SKM-1 (cell line): ENCODE measurements around the gene VAV2.
"Not testable (repeated sequence)": the region's sequence is repeated elsewhere in the genome, so short reads cannot be mapped to it uniquely, and the experiment has no call there.

Experiments
- DNase-seq: peaks from one replicate; lab custom pipeline; 2025; ENCODE audit not compliant: unreplicated experiment; lab: John Stamatoyannopoulos, UW

VAV2 gene

GRCh38 chr9:133969681-133970580 lies 22.2 kb downstream of the VAV2 start:
- no peak for DNase-seq

GRCh38 chr9:133968966-133969617 lies 23.0 kb downstream of the VAV2 start:
- DNase-seq: no peak

- DNase-seq: no peak
Observed at GRCh38 chr9:133968428-133968827, 23.7 kb downstream of the VAV2 start.

- no peak for DNase-seq
Observed at GRCh38 chr9:133967024-133967741, 24.9 kb downstream of the VAV2 start.

- DNase-seq: no peak
Observed at GRCh38 chr9:133964463-133964862, 27.7 kb downstream of the VAV2 start.

GRCh38 chr9:133963166-133963565 lies 29.0 kb downstream of the VAV2 start:
- DNase-seq: no peak

- DNase-seq: no peak
Observed at GRCh38 chr9:133962341-133962740, 29.8 kb downstream of the VAV2 start.

GRCh38 chr9:133961226-133962165 lies 30.6 kb downstream of the VAV2 start:
- no peak for DNase-seq

- DNase-seq: no peak
Observed at GRCh38 chr9:133960568-133961129, 31.5 kb downstream of the VAV2 start.

GRCh38 chr9:133959966-133960567 lies 32.1 kb downstream of the VAV2 start:
- DNase-seq: no peak

- DNase-seq: no peak
Observed at GRCh38 chr9:133959171-133959570, 33.0 kb downstream of the VAV2 start.

GRCh38 chr9:133958756-133959155 lies 33.4 kb downstream of the VAV2 start:
- no peak for DNase-seq

GRCh38 chr9:133957772-133958171 lies 34.4 kb downstream of the VAV2 start:
- not testable (repeated sequence) for DNase-seq

- DNase-seq: no peak
Observed at GRCh38 chr9:133957328-133957727, 34.8 kb downstream of the VAV2 start.

- DNase-seq: no peak
Observed at GRCh38 chr9:133956520-133957076, 35.5 kb downstream of the VAV2 start.

GRCh38 chr9:133955821-133956411 lies 36.2 kb downstream of the VAV2 start:
- no peak for DNase-seq

GRCh38 chr9:133954862-133955529 lies 37.1 kb downstream of the VAV2 start:
- DNase-seq: no peak

- DNase-seq: no peak
Observed at GRCh38 chr9:133953976-133954709, 38.0 kb downstream of the VAV2 start.
